ENCODE measurements around the gene RAPGEF2.

The RAPGEF2 gene

DNA sequence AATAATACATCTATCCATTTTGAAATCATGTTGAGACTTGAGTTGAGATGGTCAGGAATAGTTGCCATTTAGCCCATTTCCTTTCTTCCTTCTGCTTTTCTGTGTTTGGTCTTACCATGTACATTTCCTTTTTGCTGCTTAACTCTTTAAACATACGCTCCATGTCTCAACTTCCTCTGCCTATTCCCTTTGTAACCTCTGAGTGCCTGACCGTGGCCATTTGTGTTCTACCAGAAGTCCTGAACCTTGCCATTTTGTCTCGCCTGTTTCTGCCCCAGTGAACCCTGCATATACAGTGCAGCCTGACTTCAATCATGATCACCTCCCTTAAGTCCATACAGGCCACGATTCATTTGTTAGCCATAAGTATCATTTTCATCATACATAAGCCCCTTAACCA, 169.0 kb downstream of the RAPGEF2 start:
- H3K27ac ChIP-seq, result no peak overlapping the region
- TF ChIP-seq, protein P1, sequence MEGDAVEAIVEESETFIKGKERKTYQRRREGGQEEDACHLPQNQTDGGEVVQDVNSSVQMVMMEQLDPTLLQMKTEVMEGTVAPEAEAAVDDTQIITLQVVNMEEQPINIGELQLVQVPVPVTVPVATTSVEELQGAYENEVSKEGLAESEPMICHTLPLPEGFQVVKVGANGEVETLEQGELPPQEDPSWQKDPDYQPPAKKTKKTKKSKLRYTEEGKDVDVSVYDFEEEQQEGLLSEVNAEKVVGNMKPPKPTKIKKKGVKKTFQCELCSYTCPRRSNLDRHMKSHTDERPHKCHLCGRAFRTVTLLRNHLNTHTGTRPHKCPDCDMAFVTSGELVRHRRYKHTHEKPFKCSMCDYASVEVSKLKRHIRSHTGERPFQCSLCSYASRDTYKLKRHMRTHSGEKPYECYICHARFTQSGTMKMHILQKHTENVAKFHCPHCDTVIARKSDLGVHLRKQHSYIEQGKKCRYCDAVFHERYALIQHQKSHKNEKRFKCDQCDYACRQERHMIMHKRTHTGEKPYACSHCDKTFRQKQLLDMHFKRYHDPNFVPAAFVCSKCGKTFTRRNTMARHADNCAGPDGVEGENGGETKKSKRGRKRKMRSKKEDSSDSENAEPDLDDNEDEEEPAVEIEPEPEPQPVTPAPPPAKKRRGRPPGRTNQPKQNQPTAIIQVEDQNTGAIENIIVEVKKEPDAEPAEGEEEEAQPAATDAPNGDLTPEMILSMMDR (IDR thresholded peaks at IDR 0.05), result no peak
- TF ChIP-seq ZFX (IDR thresholded peaks at IDR 0.05; ENCODE audit: borderline replicate concordance), result no peak

DNA sequence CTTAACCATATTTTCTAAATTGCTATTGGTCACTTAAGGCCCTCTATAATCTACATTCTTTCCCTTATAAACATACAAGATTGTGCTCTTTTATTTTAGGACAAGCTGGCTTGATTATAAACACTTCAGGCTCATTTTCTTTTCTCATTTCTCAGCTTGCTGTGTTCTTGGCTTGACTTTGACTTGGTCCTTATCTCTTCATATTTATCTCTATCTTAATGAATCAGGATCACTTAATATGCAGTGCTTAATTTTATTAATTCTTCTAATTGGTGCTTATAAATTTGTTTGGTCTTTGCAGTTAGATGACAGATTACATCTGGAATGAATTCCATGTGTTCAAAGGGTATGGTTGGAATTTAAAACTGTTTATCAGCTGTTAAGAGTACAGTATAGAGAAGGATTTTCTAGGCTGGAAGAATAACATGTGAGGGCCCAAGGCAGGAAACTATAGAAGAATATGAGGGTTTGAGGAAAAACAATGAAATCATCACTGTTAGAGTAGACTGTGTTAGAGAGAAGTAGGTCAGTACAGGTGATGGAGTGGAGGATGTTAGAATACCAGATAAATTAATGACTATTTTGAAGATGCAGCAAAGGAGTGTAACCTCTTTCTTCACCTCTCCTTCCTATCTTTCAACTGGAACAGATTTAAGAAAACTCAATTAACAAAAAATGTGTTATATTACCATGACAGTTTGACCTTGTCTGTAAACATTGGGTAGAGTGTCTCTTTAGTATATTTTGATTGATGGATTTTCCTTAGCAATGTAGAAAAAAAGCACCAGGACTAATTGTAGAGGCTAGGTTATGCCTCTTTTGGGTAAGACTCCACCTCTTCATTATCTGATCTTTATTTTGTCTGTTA, 169.6 kb downstream of the RAPGEF2 start:
- H3K27ac ChIP-seq, result no peak overlapping the region
- TF ChIP-seq ZFX (IDR thresholded peaks at IDR 0.05; ENCODE audit: borderline replicate concordance), result no peak
- TF ChIP-seq, protein P1 (IDR thresholded peaks at IDR 0.05), result no peak

DNA sequence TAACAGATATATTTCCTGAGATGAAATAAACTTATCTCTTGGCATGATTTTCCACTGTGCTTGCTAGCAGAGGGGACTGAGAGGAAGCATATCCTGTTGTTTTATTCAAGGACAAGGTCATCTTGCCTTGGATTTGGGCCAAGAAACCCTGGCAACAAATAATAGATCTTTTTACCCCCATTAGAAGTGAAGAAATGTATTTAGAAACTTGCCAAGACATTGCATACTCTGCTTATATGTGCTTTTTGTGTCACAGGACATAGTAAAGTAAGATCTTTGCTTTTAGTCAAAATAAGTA, 170.2 kb downstream of the RAPGEF2 start:
- TF ChIP-seq, protein P1 (IDR thresholded peaks at IDR 0.05), result no peak
- no peak for TF ChIP-seq ZFX (IDR thresholded peaks at IDR 0.05; ENCODE audit: borderline replicate concordance)
- no peak overlapping the region for H3K27ac ChIP-seq

DNA sequence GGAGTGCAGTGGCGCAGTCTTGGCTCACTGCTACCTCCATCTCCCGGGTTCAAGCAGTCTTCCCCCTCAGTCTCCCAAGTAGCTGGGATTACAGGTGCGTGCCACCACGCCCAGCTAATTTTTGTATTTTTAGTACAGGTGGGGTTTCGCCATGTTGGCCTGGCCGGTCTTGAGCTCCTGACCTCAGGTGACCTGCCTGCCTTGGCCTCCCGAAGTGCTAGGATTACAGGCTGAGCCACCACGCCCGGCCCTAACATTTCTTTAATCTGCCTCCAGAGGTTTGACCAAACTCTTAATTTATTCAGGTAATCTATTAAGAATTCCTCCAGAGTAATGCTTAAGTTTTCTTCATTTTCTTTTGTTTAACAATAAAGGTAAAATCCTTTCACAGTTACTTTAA, 171.0 kb downstream of the RAPGEF2 start:
- TF ChIP-seq, protein P1 (IDR thresholded peaks at IDR 0.05), result no peak
- TF ChIP-seq ZFX (IDR thresholded peaks at IDR 0.05; ENCODE audit: borderline replicate concordance), result no peak

DNA sequence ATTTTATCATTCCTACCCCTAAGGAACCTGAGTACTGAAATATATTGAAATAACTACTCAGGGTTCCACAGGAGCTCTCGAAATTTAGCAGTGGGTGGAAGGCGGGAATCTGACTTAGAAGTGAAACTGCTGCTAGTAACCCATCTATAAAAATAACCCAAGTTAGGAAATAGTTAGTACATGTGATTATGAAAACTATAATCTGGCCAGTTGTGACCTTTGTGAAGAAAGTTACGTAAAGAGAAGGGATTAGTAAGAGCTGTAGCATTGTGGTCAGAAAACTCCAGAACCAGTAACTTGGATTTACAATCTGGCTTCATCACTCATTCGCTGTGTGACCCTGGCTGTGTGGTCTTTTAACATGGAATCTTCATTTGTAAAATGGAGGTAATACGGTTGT, 175.5 kb downstream of the RAPGEF2 start:
- H3K27ac ChIP-seq, result no peak overlapping the region
- TF ChIP-seq, protein P1 (IDR thresholded peaks at IDR 0.05), result no peak
- TF ChIP-seq ZFX (IDR thresholded peaks at IDR 0.05; ENCODE audit: borderline replicate concordance), result no peak

More for the DNA sequence above, 171.0 kb downstream of the RAPGEF2 start:
- H3K27ac ChIP-seq, result no peak overlapping the region

DNA sequence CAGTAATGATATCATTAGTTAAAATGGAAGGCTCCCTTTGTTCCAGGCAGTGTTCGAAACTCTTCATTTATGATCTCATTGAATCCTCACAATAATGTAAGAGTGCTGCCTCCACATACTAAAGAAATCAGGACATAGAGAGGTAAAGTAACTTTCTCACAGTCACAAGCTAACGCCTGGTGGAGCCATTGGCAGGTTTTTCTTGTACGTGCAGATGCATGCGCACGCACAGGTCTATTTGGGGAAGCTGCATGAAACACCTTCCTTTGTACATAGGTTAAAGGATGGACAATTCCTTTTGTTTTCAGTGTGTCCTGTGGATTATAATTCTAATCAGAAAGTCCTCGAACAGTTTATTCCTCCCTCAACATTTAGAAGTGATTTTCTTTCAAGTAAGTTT, 176.2 kb downstream of the RAPGEF2 start:
- TF ChIP-seq, protein P1 (IDR thresholded peaks at IDR 0.05), result no peak
- TF ChIP-seq ZFX (IDR thresholded peaks at IDR 0.05; ENCODE audit: borderline replicate concordance), result no peak
- no peak overlapping the region for H3K27ac ChIP-seq

DNA sequence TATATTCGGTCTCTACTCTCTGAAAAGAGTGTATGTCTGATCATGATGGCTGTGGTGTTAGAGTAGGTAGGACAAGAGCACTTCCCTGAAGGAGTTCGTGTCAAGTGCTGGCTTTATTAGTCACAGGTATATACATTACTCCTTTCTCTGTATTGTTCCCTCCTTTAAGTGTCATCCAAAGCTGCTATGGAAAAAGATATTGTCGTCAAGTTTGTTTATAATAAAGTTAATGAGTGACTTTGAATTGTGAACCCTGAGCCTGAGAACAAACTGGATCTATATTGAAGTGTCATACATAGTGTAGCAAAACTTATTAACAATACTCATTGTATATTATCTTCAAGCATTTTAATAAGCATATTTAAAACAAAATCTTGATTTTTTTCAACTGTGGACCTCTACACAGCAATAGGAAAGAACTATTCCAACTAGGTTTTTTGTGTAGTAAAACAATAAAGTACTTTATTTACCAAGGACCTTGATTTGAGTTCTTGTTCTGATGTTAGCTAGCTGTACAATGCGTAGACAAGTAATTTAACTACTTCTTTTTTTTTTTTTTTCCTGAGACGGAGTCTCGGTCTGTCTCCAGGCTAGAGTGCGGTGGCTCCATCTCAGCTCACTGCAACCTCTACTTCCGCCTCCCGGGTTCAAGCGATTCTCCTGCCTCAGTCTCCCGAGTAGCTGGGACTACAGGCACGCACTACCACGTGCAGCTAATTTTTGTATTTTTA, 177.7 kb downstream of the RAPGEF2 start:
- peak overlapping the region; percentile 49 for H3K27ac ChIP-seq

More for the DNA sequence above, 177.7 kb downstream of the RAPGEF2 start:
- no peak for TF ChIP-seq ZFX (IDR thresholded peaks at IDR 0.05; ENCODE audit: borderline replicate concordance)
- TF ChIP-seq, protein P1 (IDR thresholded peaks at IDR 0.05), result no peak

All from 22Rv1 (cell line).